Stimulated activated CD8-positive, alpha-beta memory T cell treated with anti-CD3 and anti-CD28 coated beads, Interleukin-7, amount 100 ng/mL, for 24 hours (primary cell): ENCODE measurements around the gene ADAMTSL4.

ENCODE experiments used
- DNase-seq: peaks from one replicate; pipeline ENCODE4 v3.0.0-alpha.2; 2020; ENCODE audit warnings: low read depth

ADAMTSL4 gene

GRCh38 chr1:150534002-150534401, 15.2 kb upstream of the ADAMTSL4 start:
- no peak for DNase-seq

- DNase-seq, result no peak
Observed at GRCh38 chr1:150535511-150536287, 13.5 kb upstream of the ADAMTSL4 start.

- DNase-seq, result no peak
Observed at GRCh38 chr1:150536836-150537731, 12.1 kb upstream of the ADAMTSL4 start.

GRCh38 chr1:150537732-150538684, 11.2 kb upstream of the ADAMTSL4 start:
- no peak for DNase-seq

- DNase-seq, result no peak
Observed at GRCh38 chr1:150543500-150544143, 5.6 kb upstream of the ADAMTSL4 start.

- DNase-seq, result no peak
Observed at GRCh38 chr1:150544204-150544603, 5.0 kb upstream of the ADAMTSL4 start.

- no peak for DNase-seq
Observed at GRCh38 chr1:150545486-150546032, 3.6 kb upstream of the ADAMTSL4 start.

GRCh38 chr1:150546294-150546937, 2.8 kb upstream of the ADAMTSL4 start:
- no peak for DNase-seq

GRCh38 chr1:150548324-150548631, 930 bp upstream of the ADAMTSL4 start:
- no peak for DNase-seq

- no peak for DNase-seq
Observed at GRCh38 chr1:150549496-150550221, 451 bp downstream of the ADAMTSL4 start.

- no peak for DNase-seq
Observed at GRCh38 chr1:150550222-150551050, 1.2 kb downstream of the ADAMTSL4 start.

- no peak for DNase-seq
Observed at GRCh38 chr1:150551051-150551783, 2.0 kb downstream of the ADAMTSL4 start.

- no peak for DNase-seq
Observed at GRCh38 chr1:150551784-150552127, 2.5 kb downstream of the ADAMTSL4 start.

GRCh38 chr1:150552128-150552910, 3.1 kb downstream of the ADAMTSL4 start:
- no peak for DNase-seq

- no peak for DNase-seq
Observed at GRCh38 chr1:150552911-150553289, 3.7 kb downstream of the ADAMTSL4 start.

GRCh38 chr1:150553392-150554085, 4.3 kb downstream of the ADAMTSL4 start:
- DNase-seq, result no peak

- DNase-seq, result no peak
Observed at GRCh38 chr1:150554086-150554452, 4.9 kb downstream of the ADAMTSL4 start.
